Measurements from ENCODE around the gene PPP2R3B. TPM values are rescaled to one million over a fixed set of nuclear protein-coding genes. Genes with fewer than 3 reads are reported as not detected.

Gene PPP2R3B
- total and polyA plus RNA-seq, 2 donors (not counting 1 experiment from before 2014, with no cell fraction given), result 43.3 to 47.6 TPM

GRCh38 chrX:367866-368265 is 18.8 kb downstream of the PPP2R3B start:
- Mint-ChIP-seq H3K4me3 (no peak overlapping the region), H3K4me1 (peaks cover 12% of the 10 kb centered on the region), H3K27me3 (peaks cover 12% of the 10 kb centered on the region), H3K9me3 (ENCODE audit: insufficient read depth) (no peaks in the 10 kb centered on the region), H3K27ac (no peak overlapping the region)
- POLR2A ChIA-PET, result no interaction called here
- intact Hi-C loops (cut with micrococcal nuclease), result no loop called here
- ATAC-seq (ENCODE audit: low read depth) (no peak), DNase-seq (no peak)
- peaks cover 0 to 15% (median 4%) of the 10 kb centered on the region in 4 experiments for H3K27me3 ChIP-seq (replicated peaks in 1 of 4; ENCODE audit: control extremely low read depth in 1 of 4, control insufficient read depth in 3 of 4, insufficient read depth in 4 of 4, low read length in 3 of 4)
- H2AFZ ChIP-seq (ENCODE audit: insufficient read depth, low read depth, low read length, poor library complexity, severe bottlenecking), result no peak overlapping the region
- H3K79me2 ChIP-seq (ENCODE audit: control insufficient read depth, insufficient read depth, low read length), result peaks cover 33% of the 10 kb centered on the region
- H3K36me3 ChIP-seq (replicated peaks in 1 of 2; ENCODE audit: control extremely low read depth in 1 of 2, control insufficient read depth in 1 of 2, extremely low read depth in 1 of 2, insufficient read depth in 2 of 2, low read length in 1 of 2), result no peaks in the 10 kb centered on the region
- CTCF ChIA-PET, result no interaction called here
- peaks cover 0 to 17% (median 0%) of the 10 kb centered on the region in 3 donors for H3K9me3 ChIP-seq (ENCODE audit: control extremely low read depth in 1 of 3, control insufficient read depth in 2 of 3, insufficient read depth in 1 of 3, low read length in 2 of 3)
- H3K9ac ChIP-seq (ENCODE audit: low read length), result no peak overlapping the region
- H4K20me1 ChIP-seq (ENCODE audit: control insufficient read depth, insufficient read depth, low read length, poor library complexity, severe bottlenecking), result peaks cover 21% of the 10 kb centered on the region
- no peak overlapping the region for H3K4me2 ChIP-seq (replicated peaks; ENCODE audit: low read depth, low read length, poor library complexity, severe bottlenecking)
- no peak overlapping the region for H3K4me3 ChIP-seq (ENCODE audit: control extremely low read depth in 1 of 5, extremely low read depth in 1 of 5, insufficient read depth in 1 of 5, low read depth in 2 of 5, low read length in 4 of 5)
- no peak overlapping the region for H3K27ac ChIP-seq (ENCODE audit: low read length in 2 of 2)
- H3K4me1 ChIP-seq (ENCODE audit: control insufficient read depth in 2 of 2, insufficient read depth in 2 of 2, low read length in 2 of 2), result peaks cover 0 to 11% of the 10 kb centered on the region in 2 donors
- TF ChIP-seq CTCF (IDR thresholded peaks at IDR 0.05) (no peak), EZH2 (IDR thresholded peaks at IDR 0.05; ENCODE audit: borderline replicate concordance, insufficient read depth, low read depth, low read length, poor library complexity, severe bottlenecking) (no peak)
- WGBS (ENCODE audit: insufficient coverage), result 95% methylated on average over 17 of the region's 17 CpGs

- Mint-ChIP-seq H3K9me3 (ENCODE audit: insufficient read depth) (no peaks in the 10 kb centered on the region), H3K27me3 (peaks cover 9% of the 10 kb centered on the region), H3K27ac (no peak overlapping the region), H3K4me3 (no peak overlapping the region), H3K4me1 (peaks cover 10% of the 10 kb centered on the region)
- CTCF ChIA-PET, result no interaction called here
- H4K20me1 ChIP-seq (ENCODE audit: control insufficient read depth, insufficient read depth, low read length, poor library complexity, severe bottlenecking), result peaks cover 16% of the 10 kb centered on the region
- no peak for DNase-seq
- no peak overlapping the region for H3K27ac ChIP-seq (ENCODE audit: low read length in 2 of 2)
- H3K9me3 ChIP-seq (ENCODE audit: control extremely low read depth in 1 of 3, control insufficient read depth in 2 of 3, insufficient read depth in 1 of 3, low read length in 2 of 3), result peaks cover 0 to 22% (median 0%) of the 10 kb centered on the region in 3 donors
- no peak overlapping the region for H3K9ac ChIP-seq (ENCODE audit: low read length)
- H3K27me3 ChIP-seq (replicated peaks in 1 of 4; ENCODE audit: control extremely low read depth in 1 of 4, control insufficient read depth in 3 of 4, insufficient read depth in 4 of 4, low read length in 3 of 4), result peaks cover 0 to 10% (median 3%) of the 10 kb centered on the region in 4 experiments
- POLR2A ChIA-PET, result no interaction called here
- no peak overlapping the region for H3K4me3 ChIP-seq (ENCODE audit: control extremely low read depth in 1 of 5, extremely low read depth in 1 of 5, insufficient read depth in 1 of 5, low read depth in 2 of 5, low read length in 4 of 5)
- H2AFZ ChIP-seq (ENCODE audit: insufficient read depth, low read depth, low read length, poor library complexity, severe bottlenecking), result no peak overlapping the region
- no peak overlapping the region for H3K4me2 ChIP-seq (replicated peaks; ENCODE audit: low read depth, low read length, poor library complexity, severe bottlenecking)
- H3K4me1 ChIP-seq (ENCODE audit: control insufficient read depth in 2 of 2, insufficient read depth in 2 of 2, low read length in 2 of 2), result peaks cover 0 to 10% of the 10 kb centered on the region in 2 donors
- H3K79me2 ChIP-seq (ENCODE audit: control insufficient read depth, insufficient read depth, low read length), result peaks cover 33% of the 10 kb centered on the region
- no peaks in the 10 kb centered on the region for H3K36me3 ChIP-seq (replicated peaks in 1 of 2; ENCODE audit: control extremely low read depth in 1 of 2, control insufficient read depth in 1 of 2, extremely low read depth in 1 of 2, insufficient read depth in 2 of 2, low read length in 1 of 2)
- 71% methylated on average over 11 of the region's 16 CpGs for WGBS (ENCODE audit: insufficient coverage)
- no peak for ATAC-seq (ENCODE audit: low read depth)
- no peak for TF ChIP-seq CTCF (IDR thresholded peaks at IDR 0.05)
- no peak for TF ChIP-seq EZH2 (IDR thresholded peaks at IDR 0.05; ENCODE audit: borderline replicate concordance, insufficient read depth, low read depth, low read length, poor library complexity, severe bottlenecking)
- intact Hi-C loops (cut with micrococcal nuclease), result no loop called here
These were observed 19.4 kb downstream of the PPP2R3B start for GRCh38 chrX:367349-367748.
